Measurements from ENCODE around the gene TNNI3K.
A peak's percentile ranks its signal among the peaks of the same experiment; 100 is the strongest.
"Not testable (repeated sequence)": the region's sequence is repeated elsewhere in the genome, so short reads cannot be mapped to it uniquely, and the experiment has no call there.

The TNNI3K gene, protein sequence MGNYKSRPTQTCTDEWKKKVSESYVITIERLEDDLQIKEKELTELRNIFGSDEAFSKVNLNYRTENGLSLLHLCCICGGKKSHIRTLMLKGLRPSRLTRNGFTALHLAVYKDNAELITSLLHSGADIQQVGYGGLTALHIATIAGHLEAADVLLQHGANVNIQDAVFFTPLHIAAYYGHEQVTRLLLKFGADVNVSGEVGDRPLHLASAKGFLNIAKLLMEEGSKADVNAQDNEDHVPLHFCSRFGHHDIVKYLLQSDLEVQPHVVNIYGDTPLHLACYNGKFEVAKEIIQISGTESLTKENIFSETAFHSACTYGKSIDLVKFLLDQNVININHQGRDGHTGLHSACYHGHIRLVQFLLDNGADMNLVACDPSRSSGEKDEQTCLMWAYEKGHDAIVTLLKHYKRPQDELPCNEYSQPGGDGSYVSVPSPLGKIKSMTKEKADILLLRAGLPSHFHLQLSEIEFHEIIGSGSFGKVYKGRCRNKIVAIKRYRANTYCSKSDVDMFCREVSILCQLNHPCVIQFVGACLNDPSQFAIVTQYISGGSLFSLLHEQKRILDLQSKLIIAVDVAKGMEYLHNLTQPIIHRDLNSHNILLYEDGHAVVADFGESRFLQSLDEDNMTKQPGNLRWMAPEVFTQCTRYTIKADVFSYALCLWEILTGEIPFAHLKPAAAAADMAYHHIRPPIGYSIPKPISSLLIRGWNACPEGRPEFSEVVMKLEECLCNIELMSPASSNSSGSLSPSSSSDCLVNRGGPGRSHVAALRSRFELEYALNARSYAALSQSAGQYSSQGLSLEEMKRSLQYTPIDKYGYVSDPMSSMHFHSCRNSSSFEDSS

DNA sequence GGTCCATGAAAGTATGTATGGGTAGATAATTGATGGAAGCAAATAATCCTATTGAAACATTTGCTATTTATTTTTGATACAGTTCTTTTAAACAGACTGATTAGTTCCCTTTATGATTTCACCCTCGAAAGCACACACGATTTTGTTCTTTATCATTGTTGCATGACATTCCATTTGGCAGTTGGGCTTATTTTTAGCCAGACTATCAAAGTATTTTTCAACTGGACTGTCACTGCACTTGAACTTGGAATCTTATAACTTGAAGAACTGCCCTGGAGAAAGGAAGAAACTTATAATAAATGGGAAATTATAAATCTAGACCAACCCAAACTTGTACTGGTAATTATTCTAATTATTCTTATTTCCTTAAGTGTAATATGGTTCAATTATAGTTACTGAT, at the start of gene TNNI3K:
Gene TNNI3K, plus strand, starts transcription at position 235 of the 400 bp plus-strand sequence. Its CDS starts 65 bp downstream, at position 300.
- DNase-seq (ENCODE audit: low spot score), result no peak

DNA sequence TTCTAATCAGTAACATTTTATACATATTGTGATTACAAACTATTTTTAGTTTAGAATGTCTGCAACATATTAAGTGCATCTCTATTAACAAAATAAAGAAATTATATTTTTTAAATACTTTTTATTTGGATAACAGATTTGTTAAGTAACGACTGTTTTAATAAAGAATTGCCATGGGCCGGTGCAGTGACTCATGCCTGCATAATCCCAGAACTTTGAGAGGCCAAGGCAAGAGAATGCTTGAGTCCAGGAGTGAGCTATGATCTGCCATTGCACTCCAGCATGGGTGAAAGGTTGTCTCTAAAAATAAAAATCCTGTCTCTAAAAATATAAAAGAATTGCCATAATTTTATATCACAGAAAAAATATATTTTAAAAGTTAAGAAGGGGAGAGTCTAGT, 41.3 kb upstream of the TNNI3K start:
- DNase-seq (ENCODE audit: low spot score), result peak; percentile 11

DNA sequence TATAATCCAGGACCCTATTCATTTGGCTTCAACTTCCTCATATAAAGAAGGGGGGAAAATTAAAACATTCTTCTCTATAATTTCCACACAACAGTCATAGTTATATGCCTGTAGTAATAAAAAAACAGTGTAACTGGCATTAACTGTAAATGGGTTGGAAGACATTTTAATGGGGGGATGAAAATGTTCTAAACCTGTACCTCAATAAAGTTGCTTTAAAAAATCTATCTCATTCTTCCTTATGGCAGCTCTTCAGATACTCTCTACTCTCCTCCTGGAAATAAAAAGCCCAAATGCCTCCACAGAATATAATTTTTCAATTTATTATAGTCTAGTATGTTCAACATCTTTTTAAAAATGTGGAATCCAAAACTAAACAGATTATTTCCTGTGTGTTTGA, 39.8 kb upstream of the TNNI3K start:
- DNase-seq (ENCODE audit: low spot score), result no peak

DNA sequence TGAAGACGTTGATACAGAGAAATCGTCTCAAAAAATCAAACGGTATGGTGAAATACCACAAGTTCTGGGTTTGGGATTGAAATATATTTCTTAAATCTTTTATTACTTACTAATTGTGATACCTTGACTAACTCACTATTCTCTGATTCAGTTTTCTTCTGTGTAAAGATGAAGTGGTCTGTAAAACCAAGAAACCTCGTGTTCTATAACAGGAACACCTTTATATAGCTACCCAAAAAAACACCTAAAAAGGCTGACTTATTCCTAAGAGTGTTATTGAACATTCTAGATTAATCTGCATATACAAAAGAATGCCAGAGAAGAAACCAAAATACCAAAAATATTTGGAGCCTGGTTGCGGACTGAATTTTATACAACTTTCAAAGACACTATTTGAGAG, 37.9 kb upstream of the TNNI3K start:
- no peak for DNase-seq (ENCODE audit: low spot score)

DNA sequence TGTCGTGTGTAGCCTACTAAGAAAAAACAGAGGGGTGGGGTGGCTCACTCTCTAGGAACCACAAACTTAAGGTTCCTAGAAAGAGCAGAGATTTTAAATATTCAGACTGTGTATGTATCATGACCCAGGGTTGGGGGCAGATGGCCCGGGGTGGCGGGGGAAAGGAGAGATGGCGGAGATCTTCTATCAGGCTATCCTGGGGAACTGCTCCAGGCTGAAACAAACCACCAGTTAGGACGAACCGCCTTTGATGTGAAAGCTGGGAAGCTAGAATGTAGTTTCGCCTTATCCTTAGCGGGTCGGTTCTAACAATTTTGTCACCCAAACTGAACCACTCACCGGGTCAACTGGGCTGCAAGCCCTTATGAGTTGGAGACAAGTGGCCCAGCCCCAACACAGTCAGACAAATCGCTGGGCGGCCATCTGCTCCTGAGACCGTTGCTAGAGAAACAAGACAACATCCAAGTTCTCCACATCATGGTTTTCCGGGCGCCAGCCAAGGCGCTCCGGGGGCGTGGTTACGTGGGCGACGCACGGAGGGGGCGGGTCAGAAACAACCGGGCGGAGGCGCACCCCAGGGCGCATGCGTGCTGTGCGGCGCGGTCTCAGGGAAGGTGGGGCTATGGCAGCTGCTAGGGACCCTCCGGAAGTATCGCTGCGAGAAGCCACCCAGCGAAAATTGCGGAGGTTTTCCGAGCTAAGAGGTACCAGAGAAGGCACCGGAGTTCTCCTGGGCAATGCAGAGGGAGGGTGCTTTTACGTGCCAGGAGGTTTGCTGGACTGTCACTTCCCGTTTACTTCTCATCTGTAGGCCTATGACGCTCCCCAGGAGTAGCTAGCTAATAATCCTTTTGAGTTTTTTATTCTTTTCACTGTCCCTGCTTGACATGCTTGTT, 37.3 kb upstream of the TNNI3K start, which contains the start of the genes FPGT and LRRIQ3:
Gene FPGT, plus strand, starts transcription at position 586 of the 896 bp plus-strand sequence. Its CDS starts 37 bp downstream, at position 623.
Gene LRRIQ3, minus strand, starts transcription at position 520 of the 896 bp plus-strand sequence. CDS start 14,492 bp downstream, outside the sequence.
- peak; percentile 95 for DNase-seq (ENCODE audit: low spot score)

DNA sequence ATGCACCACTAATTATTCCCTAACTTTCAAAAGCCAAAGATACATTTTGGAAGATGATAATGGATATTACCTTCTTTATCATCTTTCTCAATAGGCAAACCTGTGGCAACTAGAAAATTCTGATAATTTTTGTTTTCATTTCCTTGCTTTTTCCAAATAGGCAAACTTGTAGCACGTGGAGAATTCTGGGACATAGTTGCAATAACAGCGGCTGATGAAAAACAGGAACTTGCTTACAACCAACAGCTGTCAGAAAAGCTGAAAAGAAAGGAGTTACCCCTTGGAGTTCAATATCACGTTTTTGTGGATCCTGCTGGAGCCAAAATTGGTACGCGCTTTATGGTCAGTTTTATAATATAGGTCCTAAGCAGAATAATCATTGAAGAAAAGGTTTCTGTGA, 35.7 kb upstream of the TNNI3K start:
- DNase-seq (ENCODE audit: low spot score), result no peak

DNA sequence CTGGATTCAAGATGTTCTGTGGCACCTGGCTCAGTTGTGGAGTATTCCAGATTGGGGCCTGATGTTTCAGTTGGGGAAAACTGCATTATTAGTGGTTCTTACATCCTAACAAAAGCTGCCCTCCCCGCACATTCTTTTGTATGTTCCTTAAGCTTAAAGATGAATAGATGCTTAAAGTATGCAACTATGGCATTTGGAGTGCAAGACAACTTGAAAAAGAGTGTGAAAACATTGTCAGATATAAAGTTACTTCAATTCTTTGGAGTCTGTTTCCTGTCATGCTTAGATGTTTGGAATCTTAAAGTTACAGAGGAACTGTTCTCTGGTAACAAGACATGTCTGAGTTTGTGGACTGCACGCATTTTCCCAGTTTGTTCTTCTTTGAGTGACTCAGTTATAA, 29.9 kb upstream of the TNNI3K start:
- DNase-seq (ENCODE audit: low spot score), result no peak

DNA sequence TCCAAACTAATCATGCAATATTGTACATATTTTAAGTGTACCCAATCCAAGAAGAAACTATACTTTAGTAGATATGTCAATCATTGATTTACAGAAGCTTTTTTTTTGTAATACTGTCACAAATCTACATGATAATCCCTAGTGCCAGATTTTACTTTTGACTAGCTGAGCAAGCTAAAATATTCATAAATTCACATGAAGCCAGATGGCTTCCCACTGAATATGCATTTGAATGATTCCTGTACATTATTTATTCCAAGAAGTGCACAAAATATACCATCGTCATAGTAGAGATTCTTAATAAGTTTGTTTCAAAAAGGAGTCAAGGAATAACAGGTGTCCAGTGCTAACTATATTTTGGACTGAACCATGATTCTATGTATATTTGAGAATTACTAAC, 20.0 kb upstream of the TNNI3K start:
- no peak for DNase-seq (ENCODE audit: low spot score)

DNA sequence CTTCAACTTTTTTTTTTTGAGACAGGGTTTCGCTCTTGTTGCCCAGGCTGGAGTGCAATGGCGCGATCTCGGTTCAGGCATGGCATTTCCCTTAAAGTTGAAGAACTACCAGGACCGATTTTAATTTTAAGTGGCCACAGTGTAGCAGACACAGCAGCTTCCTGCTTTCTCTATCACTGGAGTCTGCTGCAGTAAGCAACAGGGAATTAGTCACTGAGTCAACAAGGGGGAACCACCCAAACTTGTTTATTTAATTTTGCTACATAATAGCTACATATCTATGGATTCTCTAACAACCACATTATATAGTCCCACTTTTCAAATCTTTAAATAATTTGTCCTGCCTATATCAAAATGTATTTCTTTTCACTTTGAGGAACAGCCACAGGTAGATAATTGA, 12.5 kb upstream of the TNNI3K start:
- no peak for DNase-seq (ENCODE audit: low spot score)

DNA sequence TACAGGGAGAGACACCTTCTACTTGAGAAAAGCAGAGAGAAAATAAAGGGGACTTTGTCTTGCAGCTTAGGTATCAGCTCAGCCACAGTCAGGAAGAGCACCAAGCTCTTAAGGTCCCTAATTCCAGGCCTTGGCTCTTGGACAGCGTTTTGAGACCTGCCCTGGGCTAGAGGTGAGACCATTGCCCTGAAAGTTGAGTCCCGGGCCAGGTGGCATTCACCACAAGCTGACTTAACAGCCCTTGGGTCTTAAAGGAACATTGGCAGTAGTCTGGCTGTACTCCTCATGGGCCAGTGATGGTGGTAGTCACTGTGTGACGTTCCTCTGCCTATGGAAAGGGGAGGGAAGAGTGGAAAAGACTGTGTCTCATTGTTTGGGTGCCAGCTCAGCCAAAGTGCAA, 11.7 kb upstream of the TNNI3K start:
- no peak for DNase-seq (ENCODE audit: low spot score)

DNA sequence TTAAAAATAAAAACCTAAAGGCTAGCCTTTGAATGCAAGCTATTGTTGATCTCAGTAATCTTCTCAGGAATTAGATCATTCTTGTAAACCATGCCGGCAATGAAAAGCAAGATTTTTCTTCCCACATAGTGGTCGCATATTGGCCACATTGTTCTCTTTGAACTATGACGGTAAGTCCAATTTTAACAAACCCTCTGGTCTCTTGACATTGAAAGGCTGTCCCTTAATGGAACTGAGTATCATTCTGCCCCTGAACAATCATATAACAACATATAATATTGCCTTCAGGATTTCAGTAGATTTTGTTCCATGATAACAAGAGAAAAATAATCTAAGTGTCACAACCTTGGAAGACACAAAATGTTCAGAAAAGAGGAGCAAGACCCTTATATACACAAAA, 1.3 kb downstream of the TNNI3K start:
- no peak for DNase-seq (ENCODE audit: low spot score)

DNA sequence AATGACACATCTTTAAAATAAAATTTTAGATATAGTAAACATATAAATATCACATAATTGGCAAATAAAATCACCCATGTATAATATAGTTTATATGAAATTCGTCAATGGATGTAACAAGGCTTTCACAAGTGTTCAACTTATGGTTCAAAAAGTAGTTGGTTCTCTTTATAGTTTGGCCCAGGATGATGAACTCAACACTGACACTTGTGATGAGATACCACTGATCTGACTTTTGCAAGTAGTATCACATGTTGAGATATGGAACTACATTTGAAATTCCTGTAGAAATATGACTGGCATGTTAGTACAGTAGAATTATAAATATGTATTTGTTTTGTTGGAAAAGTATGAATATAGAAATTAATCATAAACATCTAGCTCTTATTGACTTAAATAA, 1.8 kb downstream of the TNNI3K start:
- DNase-seq (ENCODE audit: low spot score), result no peak

DNA sequence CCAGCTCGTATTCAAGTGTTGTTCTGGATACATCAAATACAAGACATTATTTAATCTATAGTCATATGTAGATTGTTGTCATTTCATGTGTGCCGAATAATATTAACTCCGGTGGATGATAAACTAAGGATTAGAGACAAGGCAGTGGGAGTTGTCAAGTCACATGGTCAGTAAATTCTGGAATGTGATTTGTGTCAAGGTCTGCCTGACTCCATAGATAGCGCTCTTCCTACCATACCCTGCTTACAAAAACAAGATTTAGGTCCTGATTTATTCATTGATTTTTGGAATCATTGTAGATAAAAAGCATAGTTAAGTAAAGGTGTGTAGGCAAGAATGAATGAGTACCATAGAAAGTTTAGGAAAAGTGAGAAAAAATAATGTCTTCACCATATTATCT, 2.6 kb downstream of the TNNI3K start:
- DNase-seq (ENCODE audit: low spot score), result no peak

DNA sequence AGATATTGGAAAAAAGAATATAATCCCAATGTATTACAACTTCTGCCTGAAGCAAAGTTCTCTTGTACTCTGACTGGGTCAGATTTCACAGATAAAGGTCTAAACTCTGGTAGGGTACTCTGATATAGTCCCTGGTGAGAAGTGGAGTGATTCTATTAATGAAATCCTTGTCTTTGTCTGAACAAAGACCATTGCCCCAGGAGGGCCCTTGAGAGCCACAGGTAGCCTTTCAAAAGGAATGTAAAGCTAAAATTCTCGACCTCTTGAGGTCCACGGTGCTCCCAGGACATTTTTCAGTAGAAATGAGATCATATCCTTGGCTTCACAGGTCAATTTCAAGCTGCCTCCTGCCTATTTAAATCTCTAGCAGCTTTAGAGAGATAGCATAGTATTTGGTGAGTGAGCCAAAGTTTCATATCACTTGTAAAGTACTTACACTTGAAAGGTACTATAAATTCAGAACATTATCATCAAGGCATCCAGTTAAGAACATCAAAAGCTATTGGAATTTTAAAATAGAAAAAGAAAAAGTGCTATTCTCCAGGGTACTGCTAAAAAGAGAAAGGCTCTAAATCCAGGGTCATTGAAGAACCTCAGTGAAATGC, 10.1 kb downstream of the TNNI3K start:
- no peak for DNase-seq (ENCODE audit: low spot score)

DNA sequence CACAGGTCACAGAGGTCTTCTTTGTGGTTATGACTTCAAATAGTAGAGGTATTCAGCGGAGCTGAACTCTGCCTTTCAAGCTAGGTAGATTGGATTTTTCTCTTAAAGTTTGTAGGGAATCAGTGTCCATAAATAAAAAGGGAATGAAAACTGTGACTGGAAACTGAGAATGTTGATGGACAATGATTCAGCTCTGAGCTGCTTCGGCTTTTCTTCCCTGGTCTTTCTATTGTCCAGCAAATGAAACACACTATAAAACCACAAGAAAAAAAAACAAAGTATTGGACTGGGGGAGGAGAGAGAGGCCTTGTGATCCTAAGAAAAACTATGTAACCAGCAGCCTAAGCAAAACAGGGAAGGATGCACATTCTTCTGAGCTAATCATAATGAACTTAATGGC, 11.1 kb downstream of the TNNI3K start:
- peak; percentile 54 for DNase-seq (ENCODE audit: low spot score)

DNA sequence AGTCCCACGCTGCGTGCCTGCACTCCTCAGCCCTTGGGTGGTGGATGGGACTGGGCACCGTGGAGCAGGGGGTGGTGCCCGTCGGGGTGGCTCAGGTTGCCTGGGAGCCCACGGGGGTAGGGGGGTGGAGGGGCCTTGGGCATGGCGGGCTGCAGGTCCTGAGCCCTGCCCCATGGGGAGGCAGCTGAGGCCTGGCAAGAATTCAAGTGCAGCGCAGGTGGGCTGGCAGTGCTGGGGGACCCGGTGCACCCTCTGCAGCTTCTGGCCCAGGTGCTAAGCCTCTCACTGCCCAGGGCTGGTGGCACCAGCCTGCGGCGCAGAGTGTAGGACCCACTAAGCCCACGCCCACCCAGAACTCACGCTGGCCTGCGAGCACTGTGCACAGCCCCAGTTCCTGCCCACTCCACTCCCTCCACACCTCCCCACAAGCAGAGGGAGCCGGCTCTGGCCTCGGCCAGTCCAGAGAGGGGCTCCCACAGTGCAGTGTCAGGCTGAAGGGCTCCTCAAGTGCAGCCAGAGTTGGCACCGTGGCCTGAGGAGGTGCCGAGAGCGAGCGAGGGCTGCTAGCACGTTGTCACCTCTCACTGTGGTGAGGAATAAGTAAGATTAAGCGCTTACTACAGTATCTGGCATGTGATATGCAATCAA, 12.8 kb downstream of the TNNI3K start:
- DNase-seq (ENCODE audit: low spot score), result no peak

DNA sequence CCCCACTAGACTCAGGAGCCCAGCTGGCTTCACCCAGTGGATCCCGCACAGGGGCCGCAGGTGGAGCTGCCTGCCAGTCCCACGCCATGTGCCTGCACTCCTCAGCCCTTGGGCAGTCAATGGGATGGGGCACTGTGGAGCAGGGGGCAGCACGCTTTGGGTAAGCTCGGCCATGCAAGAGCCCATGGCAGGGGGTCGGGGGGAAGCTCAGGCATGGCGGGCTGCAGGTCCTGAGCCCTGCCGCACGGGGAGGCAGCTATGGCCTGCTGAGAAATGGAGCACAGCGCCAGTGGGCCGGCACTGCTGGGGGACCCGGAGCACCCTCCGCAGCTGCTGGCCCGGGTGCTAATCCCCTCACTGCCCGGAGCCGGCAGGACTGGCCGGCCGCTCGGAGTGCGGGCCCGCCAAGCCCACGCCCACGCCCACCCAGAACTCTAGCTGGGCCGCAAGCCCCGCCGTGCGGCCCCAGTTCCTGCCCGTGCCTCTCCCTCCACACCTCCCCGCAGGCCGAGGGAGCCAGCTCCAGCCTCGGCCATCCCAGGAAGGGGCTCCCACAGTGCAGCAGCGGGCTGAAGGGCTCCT, 18.1 kb downstream of the TNNI3K start:
- DNase-seq (ENCODE audit: low spot score), result not testable (repeated sequence)

DNA sequence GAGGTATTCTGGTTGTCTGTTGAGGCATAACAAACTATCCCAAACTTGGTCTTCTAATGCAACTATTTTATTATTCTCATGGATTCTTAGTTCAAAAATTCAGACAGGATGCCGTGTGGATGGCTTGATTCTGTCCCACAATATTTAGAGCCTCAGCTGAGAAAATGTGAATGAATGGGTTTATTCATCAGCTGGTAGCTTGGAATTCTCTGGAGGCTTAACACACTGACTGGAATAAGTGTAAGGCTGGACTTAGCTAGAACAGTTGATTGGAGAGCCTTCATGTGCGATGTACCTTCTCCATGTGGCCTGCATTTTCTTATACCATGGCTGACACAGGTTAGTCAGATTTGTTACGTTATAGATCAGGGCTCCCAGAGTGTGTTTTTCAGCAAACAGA, 30.8 kb downstream of the TNNI3K start:
- no peak for DNase-seq (ENCODE audit: low spot score)

DNA sequence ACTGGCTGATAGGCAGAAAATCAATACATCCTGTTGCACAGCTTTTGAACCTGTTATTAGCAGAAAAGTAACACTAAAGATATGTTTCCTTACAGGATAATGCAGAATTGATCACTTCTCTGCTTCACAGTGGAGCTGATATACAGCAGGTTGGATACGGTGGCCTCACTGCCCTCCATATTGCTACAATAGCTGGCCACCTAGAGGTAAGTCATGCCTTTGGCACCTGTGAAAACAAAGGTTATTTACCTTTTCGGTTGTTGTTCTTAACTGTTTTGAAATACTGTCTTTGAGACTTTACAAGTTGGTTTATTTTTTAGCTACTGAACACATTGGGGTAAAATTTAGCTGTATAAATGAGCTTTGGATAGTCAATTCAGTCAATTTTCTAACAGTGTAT, 36.3 kb downstream of the TNNI3K start:
- no peak for DNase-seq (ENCODE audit: low spot score)

DNA sequence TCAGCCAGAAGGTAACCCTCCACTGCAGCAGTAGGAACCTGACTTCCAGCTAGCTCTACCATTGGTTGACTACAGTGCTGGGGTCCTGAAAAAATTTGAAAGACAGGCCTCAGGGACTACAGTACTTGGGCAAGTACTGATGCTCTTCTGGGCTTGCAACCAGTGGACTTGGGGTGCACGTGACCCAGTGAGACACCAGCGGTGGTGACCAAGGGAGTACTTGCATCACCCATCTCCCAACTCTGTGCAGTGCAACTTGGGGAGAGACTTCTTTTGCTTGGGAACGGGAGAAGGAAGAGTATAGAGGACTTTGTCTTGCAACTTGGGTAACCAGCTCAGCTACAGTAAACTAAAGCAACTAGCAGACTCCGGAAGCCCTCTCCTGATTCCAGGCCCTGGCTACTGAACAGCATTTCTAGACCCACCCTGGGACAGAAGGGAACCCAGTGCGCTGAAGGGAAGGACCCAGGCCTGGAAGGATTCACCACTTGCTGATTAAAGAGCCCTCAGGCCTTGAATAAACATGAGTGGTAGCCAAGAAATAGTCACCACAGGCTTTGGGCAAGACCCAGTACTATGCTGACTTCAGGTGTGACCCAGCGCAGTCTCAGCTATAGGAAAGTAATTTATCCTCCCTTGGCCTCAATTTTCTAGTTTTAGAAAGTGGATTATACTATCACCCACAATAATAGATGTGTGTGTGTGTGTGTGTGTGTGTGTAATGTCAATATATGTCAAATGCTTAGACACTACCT, 45.6 kb downstream of the TNNI3K start:
- DNase-seq (ENCODE audit: low spot score), result no peak

All from kidney tubule cell (primary cell).